Liver (tissue), 9 donors: Measurements from ENCODE around the gene TRPC4. TPM values are rescaled to one million over a fixed set of nuclear protein-coding genes. Genes with fewer than 3 reads are reported as not detected.

ENCODE experiments used
- DNase-seq: peaks from one replicate; pipeline ENCODE4 v3.0.0-alpha.2; 2017; ENCODE audit warnings: low spot score
- H3K27ac ChIP-seq, 2 donors: one replicate each; pipeline ENCODE4 v1.7.0; 2013; ENCODE audit warnings: inconsistent platforms in 2 of 2, low read length in 2 of 2, control low read depth in 1 of 2, low read depth in 1 of 2, mild to moderate bottlenecking in 1 of 2
- H3K27me3 ChIP-seq, 4 donors: one replicate each; pipeline versions ENCODE4 v1.6.1 to v1.7.0; 2013; ENCODE audit warnings: low read length in 3 of 4, inconsistent platforms in 1 of 4, mild to moderate bottlenecking in 1 of 4, moderate library complexity in 1 of 4; ENCODE audit not compliant: control insufficient read depth in 4 of 4, insufficient read depth in 4 of 4
- H3K36me3 ChIP-seq, 4 donors: one replicate each; pipeline versions ENCODE4 v1.6.1 to v1.7.0; 2013; ENCODE audit warnings: low read length in 3 of 4, mild to moderate bottlenecking in 3 of 4, low read depth in 1 of 4, moderate library complexity in 1 of 4; ENCODE audit not compliant: control insufficient read depth in 4 of 4, insufficient read depth in 3 of 4
- H3K4me1 ChIP-seq, 4 donors: one replicate each; pipeline versions ENCODE4 v1.6.1 to v1.7.0; 2013; ENCODE audit warnings: low read length in 3 of 4, mild to moderate bottlenecking in 3 of 4, moderate library complexity in 1 of 4; ENCODE audit not compliant: control insufficient read depth in 4 of 4, insufficient read depth in 4 of 4
- H3K4me3 ChIP-seq, 3 donors: one replicate each; pipeline versions ENCODE4 v1.6.1 to v1.7.0; 2013; ENCODE audit warnings: low read length in 3 of 3, control low read depth in 1 of 3, low read depth in 1 of 3, mild to moderate bottlenecking in 1 of 3
- H3K9ac ChIP-seq, 2 donors: one replicate each; pipeline ENCODE4 v1.7.0; 2013; ENCODE audit warnings: low read length in 2 of 2, mild to moderate bottlenecking in 2 of 2, moderate library complexity in 2 of 2, control low read depth in 1 of 2, low read depth in 1 of 2
- H3K9me3 ChIP-seq, 4 donors: one replicate each; pipeline versions ENCODE4 v1.6.1 to v1.7.0; 2013; ENCODE audit warnings: low read length in 3 of 4; ENCODE audit not compliant: control insufficient read depth in 4 of 4
- ATF3 ChIP-seq: IDR thresholded peaks from 2 replicates; pipeline ENCODE4 v1.6.1; 2016; ENCODE audit warnings: antibody characterized with exemption
- CTCF ChIP-seq: fragments of 150-350 bp; IDR thresholded peaks from 2 replicates; pipeline ENCODE4 v1.5.1; 2017; ENCODE audit warnings: improper control_type of control experiment, low read depth, low read length; ENCODE audit not compliant: missing input control
- EGR1 ChIP-seq, 2 donors: IDR thresholded peaks; 2 replicates each; pipeline ENCODE4 v1.6.1; 2016 to 2018; ENCODE audit warnings: antibody characterized with exemption in 2 of 2, low read depth in 2 of 2
- FOXA1 ChIP-seq: IDR thresholded peaks from 2 replicates; pipeline ENCODE4 v1.6.1; 2016; ENCODE audit warnings: antibody characterized with exemption
- FOXA2 ChIP-seq: IDR thresholded peaks from 2 replicates; pipeline ENCODE4 v1.6.1; 2016; ENCODE audit warnings: antibody characterized with exemption
- GABPA ChIP-seq, 2 donors: IDR thresholded peaks in 1 of 2; conservative IDR thresholded peaks in 1 of 2; 2 replicates each; pipeline ENCODE4 v1.6.1; 2016; ENCODE audit warnings: antibody characterized with exemption in 2 of 2, mild to moderate bottlenecking in 1 of 2, moderate library complexity in 1 of 2
- HNF4A ChIP-seq, 2 donors: conservative IDR thresholded peaks; 2 replicates each; pipeline ENCODE4 v1.6.1; 2016; ENCODE audit warnings: antibody characterized with exemption in 2 of 2, mild to moderate bottlenecking in 2 of 2
- HNF4G ChIP-seq: IDR thresholded peaks from 2 replicates; pipeline ENCODE4 v1.6.1; 2016; ENCODE audit warnings: antibody characterized with exemption
- JUND ChIP-seq, 2 donors: IDR thresholded peaks; 2 replicates each; pipeline ENCODE4 v1.6.1; 2016; ENCODE audit warnings: antibody characterized with exemption in 2 of 2
- MAX ChIP-seq: IDR thresholded peaks from 2 replicates; pipeline ENCODE4 v1.6.1; 2016; ENCODE audit warnings: antibody characterized with exemption
- NR2F2 ChIP-seq: IDR thresholded peaks from 2 replicates; pipeline ENCODE4 v1.6.1; 2016; ENCODE audit warnings: antibody characterized with exemption
- RAD21 ChIP-seq, 2 donors: IDR thresholded peaks; 2 replicates each; pipeline ENCODE4 v1.6.1; 2016; ENCODE audit warnings: antibody characterized with exemption in 2 of 2, mild to moderate bottlenecking in 2 of 2
- RXRA ChIP-seq, 2 donors: IDR thresholded peaks; 2 replicates each; pipeline ENCODE4 v1.6.1; 2017 to 2018; ENCODE audit warnings: antibody characterized with exemption in 2 of 2, mild to moderate bottlenecking in 1 of 2
- SP1 ChIP-seq: IDR thresholded peaks from 2 replicates; pipeline ENCODE4 v1.6.1; 2018; ENCODE audit warnings: antibody characterized with exemption, mild to moderate bottlenecking
- TAF1 ChIP-seq: conservative IDR thresholded peaks from 2 replicates; pipeline ENCODE4 v1.6.1; 2016; ENCODE audit warnings: antibody characterized with exemption, mild to moderate bottlenecking
- YY1 ChIP-seq: IDR thresholded peaks from 2 replicates; pipeline ENCODE4 v1.6.1; 2016; ENCODE audit warnings: antibody characterized with exemption, mild to moderate bottlenecking
- polyA plus RNA-seq, 2 donors: library from polyadenylated mRNA; stranded (reverse) in 1 of 2; unstranded in 1 of 2; fragments of 200-250 nt in 1 of 2; fragments of >200 nt in 1 of 2; fragmentation: Nextera tagmentation in 1 of 2; extraction: Ambion mirVana in 1 of 2; gene quantifications; one replicate each; pipeline versions ENCODE4 v1.2.1 to v1.2.3, GENCODE V29; 2013 to 2015
- total RNA-seq, 2 donors: library from RNA; depleted of rRNA; stranded (reverse); fragments of >200 nt; gene quantifications; one replicate each; pipeline ENCODE4 v1.2.3, GENCODE V29; 2014
- TF ChIP-seq, protein P1 (sequence below): IDR thresholded peaks from 2 replicates; pipeline ENCODE4 v1.6.1; 2016; ENCODE audit warnings: antibody characterized with exemption, mild to moderate bottlenecking
- TF ChIP-seq, protein P2 (sequence below): IDR thresholded peaks from 2 replicates; pipeline ENCODE4 v1.6.1; 2016; ENCODE audit warnings: antibody characterized with exemption
- donor health status: healthy.
- donor health status: healthy.
- donor health status: healthy.
- donor health status: healthy.
- donor health status: healthy.

TRPC4 gene
- total and polyA plus RNA-seq, 4 donors, result 0.04 to 0.17 (median 0.05) TPM; not detected in 1

GRCh38 chr13:37595162-37595561 lies 274.4 kb downstream of the TRPC4 start:
- H3K36me3 ChIP-seq, result no peaks in the 10 kb centered on the region
- no peak overlapping the region for H3K9ac ChIP-seq
- no peak overlapping the region for H3K4me3 ChIP-seq
- peaks cover 0 to 5% (median 0%) of the 10 kb centered on the region in 4 donors for H3K27me3 ChIP-seq
- no peak for DNase-seq
- no peaks in the 10 kb centered on the region for H3K4me1 ChIP-seq
- no peaks in the 10 kb centered on the region for H3K9me3 ChIP-seq
- TF ChIP-seq FOXA2 (no peak), NR2F2 (no peak), MAX (no peak), GABPA (IDR thresholded peaks at IDR 0.05 in 1 of 2, conservative IDR thresholded peaks at IDR 0.05 in 1 of 2) (no peak), JUND (IDR thresholded peaks at IDR 0.05) (no peak), CTCF (no peak), RAD21 (IDR thresholded peaks at IDR 0.05) (no peak), FOXA1 (no peak), SP1 (no peak), TAF1 (no peak), ATF3 (no peak), HNF4G (no peak), YY1 (no peak), HNF4A (conservative IDR thresholded peaks at IDR 0.05) (no peak), EGR1 (IDR thresholded peaks at IDR 0.05; ENCODE audit: low read depth in 2 of 2) (no peak), RXRA (IDR thresholded peaks at IDR 0.05) (no peak)
- TF ChIP-seq, protein P1, sequence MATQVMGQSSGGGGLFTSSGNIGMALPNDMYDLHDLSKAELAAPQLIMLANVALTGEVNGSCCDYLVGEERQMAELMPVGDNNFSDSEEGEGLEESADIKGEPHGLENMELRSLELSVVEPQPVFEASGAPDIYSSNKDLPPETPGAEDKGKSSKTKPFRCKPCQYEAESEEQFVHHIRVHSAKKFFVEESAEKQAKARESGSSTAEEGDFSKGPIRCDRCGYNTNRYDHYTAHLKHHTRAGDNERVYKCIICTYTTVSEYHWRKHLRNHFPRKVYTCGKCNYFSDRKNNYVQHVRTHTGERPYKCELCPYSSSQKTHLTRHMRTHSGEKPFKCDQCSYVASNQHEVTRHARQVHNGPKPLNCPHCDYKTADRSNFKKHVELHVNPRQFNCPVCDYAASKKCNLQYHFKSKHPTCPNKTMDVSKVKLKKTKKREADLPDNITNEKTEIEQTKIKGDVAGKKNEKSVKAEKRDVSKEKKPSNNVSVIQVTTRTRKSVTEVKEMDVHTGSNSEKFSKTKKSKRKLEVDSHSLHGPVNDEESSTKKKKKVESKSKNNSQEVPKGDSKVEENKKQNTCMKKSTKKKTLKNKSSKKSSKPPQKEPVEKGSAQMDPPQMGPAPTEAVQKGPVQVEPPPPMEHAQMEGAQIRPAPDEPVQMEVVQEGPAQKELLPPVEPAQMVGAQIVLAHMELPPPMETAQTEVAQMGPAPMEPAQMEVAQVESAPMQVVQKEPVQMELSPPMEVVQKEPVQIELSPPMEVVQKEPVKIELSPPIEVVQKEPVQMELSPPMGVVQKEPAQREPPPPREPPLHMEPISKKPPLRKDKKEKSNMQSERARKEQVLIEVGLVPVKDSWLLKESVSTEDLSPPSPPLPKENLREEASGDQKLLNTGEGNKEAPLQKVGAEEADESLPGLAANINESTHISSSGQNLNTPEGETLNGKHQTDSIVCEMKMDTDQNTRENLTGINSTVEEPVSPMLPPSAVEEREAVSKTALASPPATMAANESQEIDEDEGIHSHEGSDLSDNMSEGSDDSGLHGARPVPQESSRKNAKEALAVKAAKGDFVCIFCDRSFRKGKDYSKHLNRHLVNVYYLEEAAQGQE, result no peak
- TF ChIP-seq, protein P2, sequence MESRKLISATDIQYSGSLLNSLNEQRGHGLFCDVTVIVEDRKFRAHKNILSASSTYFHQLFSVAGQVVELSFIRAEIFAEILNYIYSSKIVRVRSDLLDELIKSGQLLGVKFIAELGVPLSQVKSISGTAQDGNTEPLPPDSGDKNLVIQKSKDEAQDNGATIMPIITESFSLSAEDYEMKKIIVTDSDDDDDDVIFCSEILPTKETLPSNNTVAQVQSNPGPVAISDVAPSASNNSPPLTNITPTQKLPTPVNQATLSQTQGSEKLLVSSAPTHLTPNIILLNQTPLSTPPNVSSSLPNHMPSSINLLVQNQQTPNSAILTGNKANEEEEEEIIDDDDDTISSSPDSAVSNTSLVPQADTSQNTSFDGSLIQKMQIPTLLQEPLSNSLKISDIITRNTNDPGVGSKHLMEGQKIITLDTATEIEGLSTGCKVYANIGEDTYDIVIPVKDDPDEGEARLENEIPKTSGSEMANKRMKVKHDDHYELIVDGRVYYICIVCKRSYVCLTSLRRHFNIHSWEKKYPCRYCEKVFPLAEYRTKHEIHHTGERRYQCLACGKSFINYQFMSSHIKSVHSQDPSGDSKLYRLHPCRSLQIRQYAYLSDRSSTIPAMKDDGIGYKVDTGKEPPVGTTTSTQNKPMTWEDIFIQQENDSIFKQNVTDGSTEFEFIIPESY, result no peak
- no peak overlapping the region for H3K27ac ChIP-seq
